Fibroblast of villous mesenchyme (primary cell): ENCODE measurements around the gene SYNGAP1. TPM values are rescaled to one million over a fixed set of nuclear protein-coding genes. Genes with fewer than 3 reads are reported as not detected.
A peak's percentile ranks its signal among the peaks of the same experiment; 100 is the strongest.
"Not testable (repeated sequence)": the region's sequence is repeated elsewhere in the genome, so short reads cannot be mapped to it uniquely, and the experiment has no call there.

Experiments used
- DNase-seq: peaks from one replicate; pipeline ENCODE4 v3.0.0-alpha.2; 2010; ENCODE audit warnings: low read depth
- H3K4me3 ChIP-seq: 2 replicates; pipeline ENCODE4 v1.5.1; 2011; ENCODE audit warnings: low read depth, mild to moderate bottlenecking, low read length
- CTCF ChIP-seq: IDR thresholded peaks from 2 replicates; pipeline ENCODE4 v1.5.1; 2012; ENCODE audit warnings: low read depth, mild to moderate bottlenecking, low read length; ENCODE audit not compliant: insufficient read depth
- total RNA-seq: library from RNA; depleted of rRNA; stranded (reverse); fragments of >200 nt; gene quantifications from 2 replicates; pipeline ENCODE4 v1.2.3, GENCODE V29; 2012

Gene SYNGAP1
- total RNA-seq, result 6.4 and 7.8 TPM in 2 replicates

GRCh38 chr6:33419580-33420490 lies at the start of gene SYNGAP1:
TSS of gene SYNGAP1 (plus strand) at chr6:33420065. CDS start at chr6:33420265, 200 bp downstream.
- H3K4me3 ChIP-seq, result peak within 1 kb of the TSS; percentile 61
- no peak for TF ChIP-seq CTCF
- DNase-seq, result peak; percentile 67

- DNase-seq, H3K4me3 ChIP-seq: not testable (repeated sequence)
These were observed 48.0 kb upstream of the SYNGAP1 start for GRCh38 chr6:33371901-33372300.

GRCh38 chr6:33372526-33373123 lies 47.2 kb upstream of the SYNGAP1 start:
- no peak for TF ChIP-seq CTCF
- DNase-seq, result no peak
- no peak overlapping the region for H3K4me3 ChIP-seq

DNA sequence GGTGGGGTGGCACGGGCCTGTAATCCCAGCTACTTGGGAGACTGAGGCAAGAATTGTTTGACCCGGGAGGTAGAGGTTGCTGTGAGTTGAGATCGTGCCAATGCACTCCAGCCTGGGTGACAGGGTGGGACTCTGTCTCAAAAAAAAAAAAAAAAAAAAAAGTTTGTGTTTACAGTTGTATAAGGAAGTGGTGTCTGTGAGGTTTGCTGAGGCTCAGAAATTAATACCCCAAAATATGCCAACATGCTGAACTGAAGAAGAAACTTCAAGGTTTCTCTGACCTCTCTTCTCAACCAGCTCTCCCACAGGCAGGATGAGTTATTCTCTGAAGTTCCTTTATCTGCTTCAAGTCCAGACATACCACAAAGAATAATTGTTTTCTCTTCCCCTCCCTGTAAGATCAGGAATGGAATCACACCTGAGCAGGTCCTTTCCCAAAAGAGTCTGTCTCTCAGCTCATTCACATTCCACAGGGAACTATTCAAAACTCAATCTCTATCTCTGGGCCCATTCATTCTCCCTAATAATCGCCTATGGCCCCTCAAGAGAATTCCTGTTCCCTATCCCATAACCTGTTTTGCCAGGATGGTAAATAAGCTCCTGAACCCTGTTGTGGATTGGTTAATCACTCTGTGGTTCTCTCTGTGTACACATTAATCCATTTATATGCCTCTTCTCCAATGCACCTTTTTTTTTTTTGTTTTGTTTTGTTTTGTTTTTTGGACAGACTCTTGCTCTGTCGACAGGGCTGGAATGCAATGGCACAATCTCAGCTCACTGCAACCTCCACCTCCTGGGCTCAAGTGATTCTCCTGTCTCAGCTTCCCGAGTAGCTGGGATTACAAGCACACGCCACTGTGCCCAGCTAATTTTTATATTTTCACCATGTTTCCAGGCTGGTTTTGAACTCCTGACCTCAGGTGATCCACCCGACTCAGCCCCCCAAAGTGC lies 45.6 kb upstream of the SYNGAP1 start:
- no peak for TF ChIP-seq CTCF
- H3K4me3 ChIP-seq, result no peak overlapping the region
- DNase-seq, result peak; percentile 28

- TF ChIP-seq CTCF, result no peak
- DNase-seq, result peak; percentile 93
- peak overlapping the region; percentile 9 for H3K4me3 ChIP-seq
These were observed 44.7 kb upstream of the SYNGAP1 start for GRCh38 chr6:33375143-33375671.

- no peak overlapping the region for H3K4me3 ChIP-seq
- TF ChIP-seq CTCF, result no peak
- no peak for DNase-seq
These were observed 42.7 kb upstream of the SYNGAP1 start for GRCh38 chr6:33377171-33377570.

- not testable (repeated sequence) for DNase-seq, H3K4me3 ChIP-seq
These were observed 40.7 kb upstream of the SYNGAP1 start for GRCh38 chr6:33379184-33379583.
